Mucosa of rectum (tissue), 2 donors: ENCODE results near the gene ADARB2.

Source experiments
- H3K27ac ChIP-seq, 2 donors: one replicate each; pipeline ENCODE4 v1.7.0; 2013; ENCODE audit warnings: inconsistent platforms in 2 of 2, low read depth in 2 of 2, low read length in 2 of 2
- H3K27me3 ChIP-seq, 2 donors: one replicate each; pipeline ENCODE4 v1.7.0; 2013; ENCODE audit warnings: low read length in 2 of 2; ENCODE audit not compliant: control insufficient read depth in 2 of 2, insufficient read depth in 2 of 2
- H3K36me3 ChIP-seq, 2 donors: one replicate each; pipeline ENCODE4 v1.7.0; 2013; ENCODE audit warnings: low read length in 2 of 2; ENCODE audit not compliant: control insufficient read depth in 2 of 2, insufficient read depth in 2 of 2
- H3K4me1 ChIP-seq, 2 donors: one replicate each; pipeline ENCODE4 v1.7.0; 2013; ENCODE audit warnings: low read length in 2 of 2, mild to moderate bottlenecking in 1 of 2; ENCODE audit not compliant: control insufficient read depth in 2 of 2, insufficient read depth in 2 of 2
- H3K4me3 ChIP-seq, 2 donors: one replicate each; pipeline ENCODE4 v1.7.0; 2013; ENCODE audit warnings: low read length in 2 of 2
- H3K9ac ChIP-seq, 2 donors: one replicate each; pipeline ENCODE4 v1.7.0; 2013; ENCODE audit warnings: low read length in 2 of 2, low read depth in 1 of 2, mild to moderate bottlenecking in 1 of 2
- H3K9me3 ChIP-seq, 2 donors: one replicate each; pipeline ENCODE4 v1.7.0; 2013; ENCODE audit warnings: low read length in 2 of 2; ENCODE audit not compliant: control insufficient read depth in 2 of 2
- donor health status: healthy.
- donor health status: Normal muscosa, but diverticular disease.

ADARB2 gene

DNA sequence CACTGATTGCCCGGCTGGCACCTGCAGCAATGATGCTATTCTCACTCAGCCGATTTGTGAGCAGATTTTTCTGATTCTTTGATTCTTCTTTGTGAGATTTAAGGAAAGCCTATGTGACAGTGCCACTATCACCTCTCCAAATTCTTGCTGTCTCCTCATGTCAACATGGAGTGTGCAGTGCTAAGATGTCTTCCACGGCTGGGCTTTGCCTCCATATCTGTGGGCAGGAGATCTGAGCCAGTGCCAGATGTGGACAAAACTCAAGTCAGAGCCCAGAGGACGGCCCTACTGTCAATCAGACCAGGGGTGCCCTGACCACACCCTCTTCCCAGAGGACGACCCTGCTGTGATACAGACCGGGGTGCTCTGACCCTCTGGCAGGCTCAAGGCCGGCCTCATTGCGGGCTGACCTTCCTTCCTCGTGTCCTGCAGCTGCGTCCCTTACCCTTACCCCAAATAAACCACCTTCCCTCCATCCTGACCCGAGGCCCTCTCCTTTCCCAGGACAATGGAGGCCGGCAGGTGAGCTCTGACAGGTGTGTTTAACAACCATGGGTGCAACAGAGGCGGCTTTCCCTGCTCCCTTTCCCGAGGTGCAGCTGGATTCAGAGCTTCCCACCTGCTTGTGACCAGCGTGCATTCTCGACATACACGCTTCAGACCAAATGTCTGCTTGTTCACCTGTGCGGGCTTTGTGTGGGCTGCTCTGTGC, 221.4 kb downstream of the ADARB2 start:
- H3K4me3 ChIP-seq, result no peak overlapping the region
- no peaks in the 10 kb centered on the region for H3K36me3 ChIP-seq
- H3K27ac ChIP-seq, result no peak overlapping the region
- H3K27me3 ChIP-seq, result peaks cover 0 to 2% of the 10 kb centered on the region in 2 donors
- H3K9me3 ChIP-seq, result no peaks in the 10 kb centered on the region
- no peaks in the 10 kb centered on the region for H3K4me1 ChIP-seq
- no peak overlapping the region for H3K9ac ChIP-seq

- Histone ChIP-seq H3K27me3 (peaks cover 0 to 2% of the 10 kb centered on the region in 2 donors), H3K4me1 (no peaks in the 10 kb centered on the region), H3K27ac (no peak overlapping the region), H3K9me3 (no peaks in the 10 kb centered on the region), H3K4me3 (no peak overlapping the region), H3K9ac (no peak overlapping the region), H3K36me3 (no peaks in the 10 kb centered on the region)
Measured at GRCh38 chr10:1515121-1515779, 222.1 kb downstream of the ADARB2 start.

DNA sequence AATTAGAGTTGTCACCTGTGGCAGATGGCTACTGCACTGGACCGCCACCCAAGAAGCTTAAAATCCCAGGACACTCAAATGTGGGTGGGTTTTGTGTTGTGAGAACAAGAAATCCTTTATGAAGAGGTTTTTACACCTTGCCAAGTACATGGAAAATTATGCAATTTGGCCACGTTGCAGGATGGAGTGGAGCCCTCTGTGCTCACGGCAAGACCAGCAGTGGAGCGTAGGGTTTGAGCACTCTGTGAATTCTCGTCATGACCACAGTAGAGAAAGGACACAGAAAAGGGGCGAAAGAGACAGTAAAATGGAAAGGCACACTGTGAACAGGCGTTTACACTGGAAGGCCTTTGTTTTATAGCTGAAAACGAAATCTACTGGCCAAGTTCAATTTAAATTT, 222.6 kb downstream of the ADARB2 start:
- Histone ChIP-seq H3K36me3 (no peaks in the 10 kb centered on the region), H3K27me3 (peaks cover 0 to 2% of the 10 kb centered on the region in 2 donors), H3K27ac (no peak overlapping the region), H3K9ac (no peak overlapping the region), H3K9me3 (no peaks in the 10 kb centered on the region), H3K4me3 (no peak overlapping the region), H3K4me1 (no peaks in the 10 kb centered on the region)

- Histone ChIP-seq H3K9me3 (no peaks in the 10 kb centered on the region), H3K36me3 (no peaks in the 10 kb centered on the region), H3K27me3 (no peaks in the 10 kb centered on the region), H3K4me1 (no peaks in the 10 kb centered on the region), H3K4me3 (no peak overlapping the region), H3K9ac (no peak overlapping the region), H3K27ac (no peak overlapping the region)
Measured at GRCh38 chr10:1513221-1513620, 224.1 kb downstream of the ADARB2 start.

GRCh38 chr10:1509011-1509530, 228.3 kb downstream of the ADARB2 start:
- Histone ChIP-seq H3K27ac (no peak overlapping the region), H3K4me1 (no peaks in the 10 kb centered on the region), H3K27me3 (no peaks in the 10 kb centered on the region), H3K9ac (no peak overlapping the region), H3K36me3 (no peaks in the 10 kb centered on the region), H3K4me3 (no peak overlapping the region), H3K9me3 (no peaks in the 10 kb centered on the region)

DNA sequence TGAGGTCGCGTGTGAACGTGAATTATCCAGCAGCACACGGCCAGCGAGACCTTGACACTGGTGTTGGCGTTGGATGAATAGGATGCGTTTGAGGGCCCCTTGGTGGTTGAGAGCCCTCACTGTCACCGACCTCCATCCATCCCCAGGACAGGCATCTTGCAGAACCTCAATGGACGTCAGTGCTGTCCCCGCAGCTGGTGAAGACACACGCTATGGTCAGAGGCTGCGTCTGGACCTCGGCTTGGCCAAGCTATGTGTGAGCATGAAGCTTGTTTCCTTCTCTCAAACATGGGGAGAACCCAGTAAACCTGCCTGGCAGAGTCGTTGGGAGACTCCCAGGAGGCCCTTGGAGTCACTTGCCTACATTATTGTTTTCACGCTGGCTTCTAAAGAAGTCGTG, 229.2 kb downstream of the ADARB2 start:
- no peak overlapping the region for H3K4me3 ChIP-seq
- H3K9ac ChIP-seq, result no peak overlapping the region
- H3K9me3 ChIP-seq, result no peaks in the 10 kb centered on the region
- no peaks in the 10 kb centered on the region for H3K4me1 ChIP-seq
- H3K27me3 ChIP-seq, result no peaks in the 10 kb centered on the region
- H3K27ac ChIP-seq, result no peak overlapping the region
- no peaks in the 10 kb centered on the region for H3K36me3 ChIP-seq

GRCh38 chr10:1507436-1507835, 229.9 kb downstream of the ADARB2 start:
- no peak overlapping the region for H3K27ac ChIP-seq
- H3K9ac ChIP-seq, result no peak overlapping the region
- no peaks in the 10 kb centered on the region for H3K27me3 ChIP-seq
- no peaks in the 10 kb centered on the region for H3K36me3 ChIP-seq
- H3K4me1 ChIP-seq, result no peaks in the 10 kb centered on the region
- no peak overlapping the region for H3K4me3 ChIP-seq
- H3K9me3 ChIP-seq, result no peaks in the 10 kb centered on the region

- no peak overlapping the region for H3K4me3 ChIP-seq
- no peaks in the 10 kb centered on the region for H3K9me3 ChIP-seq
- H3K36me3 ChIP-seq, result no peaks in the 10 kb centered on the region
- H3K27ac ChIP-seq, result no peak overlapping the region
- H3K9ac ChIP-seq, result no peak overlapping the region
- no peaks in the 10 kb centered on the region for H3K4me1 ChIP-seq
- no peaks in the 10 kb centered on the region for H3K27me3 ChIP-seq
Measured at GRCh38 chr10:1504940-1505339, 232.4 kb downstream of the ADARB2 start.

- H3K27me3 ChIP-seq, result no peaks in the 10 kb centered on the region
- H3K27ac ChIP-seq, result no peak overlapping the region
- H3K4me3 ChIP-seq, result no peak overlapping the region
- H3K4me1 ChIP-seq, result no peaks in the 10 kb centered on the region
- no peaks in the 10 kb centered on the region for H3K9me3 ChIP-seq
- no peaks in the 10 kb centered on the region for H3K36me3 ChIP-seq
- no peak overlapping the region for H3K9ac ChIP-seq
Measured at GRCh38 chr10:1504286-1504685, 233.0 kb downstream of the ADARB2 start.

- no peaks in the 10 kb centered on the region for H3K36me3 ChIP-seq
- H3K4me1 ChIP-seq, result no peaks in the 10 kb centered on the region
- H3K9ac ChIP-seq, result no peak overlapping the region
- no peaks in the 10 kb centered on the region for H3K9me3 ChIP-seq
- H3K27ac ChIP-seq, result no peak overlapping the region
- no peak overlapping the region for H3K4me3 ChIP-seq
- no peaks in the 10 kb centered on the region for H3K27me3 ChIP-seq
Measured at GRCh38 chr10:1502451-1502850, 234.9 kb downstream of the ADARB2 start.
